ENCODE data around the gene LHX5.

Gene LHX5

GRCh38 chr12:113418213-113418879 lies 53.3 kb downstream of the LHX5 start:
- no peak for DNase-seq (ENCODE audit: low spot score)

GRCh38 chr12:113416091-113416754 lies 55.4 kb downstream of the LHX5 start:
- DNase-seq (ENCODE audit: low spot score), result no peak

GRCh38 chr12:113414519-113415038 lies 57.1 kb downstream of the LHX5 start:
- no peak for DNase-seq (ENCODE audit: low spot score)

- DNase-seq (ENCODE audit: low spot score), result no peak
These were observed 58.2 kb downstream of the LHX5 start for GRCh38 chr12:113413488-113413939.

Measured in SK-N-DZ (cell line).